Measurements from ENCODE around the gene CWH43. TPM values are rescaled to one million over a fixed set of nuclear protein-coding genes. Genes with fewer than 3 reads are reported as not detected.

CWH43 gene
- total and polyA plus RNA-seq, 2 donors (not counting 3 experiments of a cell fraction or from before 2014, with no cell fraction given), result not detected

- dilution Hi-C loops (cut with MboI; ENCODE audit: extremely low pct_ligation_motif_present, low sequenced_read_pairs), result no loop called here
- H3K4me2 ChIP-seq (ENCODE audit: insufficient read depth, low read length), result no peak overlapping the region
- intact Hi-C loops (cut with micrococcal nuclease), result no loop called here
Observed at GRCh38 chr4:48938831-48939230, 47.2 kb upstream of the CWH43 start.

More at GRCh38 chr4:48938831-48939230, 47.2 kb upstream of the CWH43 start:
- no peaks in the 10 kb centered on the region for H4K20me1 ChIP-seq (replicated peaks; ENCODE audit: control insufficient read depth, extremely low read depth, insufficient read depth, low read length)
- no TSS peak for BruUV-seq (replicated peaks)
- ChIA-PET CTCF (interaction anchor here (0.7 kb wide), 1 partner anchor 11 kb away, joined by 3 read pairs; no protein-coding TSS in a partner anchor), POLR2A (interaction anchor here (0.6 kb wide), 1 partner anchor 159 kb away, joined by 3 read pairs; the partner anchor contains the start of gene FRYL)
- FAIRE-seq, result peak; percentile 59
- H3K9ac ChIP-seq (replicated peaks; ENCODE audit: extremely low read depth, insufficient read depth, low read length), result no peak overlapping the region
- H3K27me3 ChIP-seq (ENCODE audit: control insufficient read depth in 2 of 2, insufficient read depth in 2 of 2, low read length in 2 of 2), result peaks cover 0 to 3% of the 10 kb centered on the region in 2 experiments
- TF ChIP-seq POLR2AphosphoS5 (IDR thresholded peaks at IDR 0.05; ENCODE audit: insufficient read depth, low read depth, low read length) (no peak), MAX (IDR thresholded peaks at IDR 0.05; ENCODE audit: insufficient read depth, insufficient read length) (no peak), FOS (IDR thresholded peaks at IDR 0.05; ENCODE audit: borderline replicate concordance, insufficient read depth, low read length) (peak; percentile 24), MYC (IDR thresholded peaks at IDR 0.05; ENCODE audit: low read depth, low read length) (no peak), CTCF (IDR thresholded peaks at IDR 0.05; ENCODE audit: extremely low read depth in 1 of 2, insufficient read depth in 1 of 2, low read depth in 1 of 2, low read length in 2 of 2) (no peak), JUN (IDR thresholded peaks at IDR 0.05; ENCODE audit: borderline replicate concordance, insufficient read depth, insufficient read length, low read depth) (no peak)
- H3K79me2 ChIP-seq (ENCODE audit: control insufficient read depth, insufficient read depth, low read length), result no peaks in the 10 kb centered on the region
- DNase-seq (ENCODE audit: low read depth, low spot score), result no peak
- no peak overlapping the region for H2AFZ ChIP-seq (ENCODE audit: low read depth, low read length)
- H3K9me3 ChIP-seq (replicated peaks; ENCODE audit: control insufficient read depth, insufficient read depth, low read length), result no peaks in the 10 kb centered on the region
- no peak overlapping the region for H3K4me3 ChIP-seq (replicated peaks in 1 of 3; ENCODE audit: insufficient read depth in 1 of 3, low read depth in 1 of 3, low read length in 3 of 3)
- H3K36me3 ChIP-seq (ENCODE audit: control insufficient read depth in 2 of 2, extremely low read depth in 1 of 2, insufficient read depth in 2 of 2, low read length in 2 of 2), result no peaks in the 10 kb centered on the region
- H3K9me1 ChIP-seq (replicated peaks; ENCODE audit: control insufficient read depth, extremely low read depth, insufficient read depth, low read length), result no peaks in the 10 kb centered on the region
- H3K4me1 ChIP-seq (ENCODE audit: control insufficient read depth, extremely low read depth, insufficient read depth, low read length), result peaks cover 7% of the 10 kb centered on the region
- H3K27ac ChIP-seq (ENCODE audit: insufficient read depth, low read depth, low read length), result no peak overlapping the region
